ENCODE results near the gene DNAH6. TPM values are rescaled to one million over a fixed set of nuclear protein-coding genes. Genes with fewer than 3 reads are reported as not detected.

Gene DNAH6
- total RNA-seq, 1 experiment from 2014 or later = 1.6 TPM

- Histone ChIP-seq H3K9ac (ENCODE audit: low read length) (no peak overlapping the region), H3K9me2 (ENCODE audit: insufficient read depth) (no peaks in the 10 kb centered on the region), H3K9me3 (ENCODE audit: control insufficient read depth in 1 of 2, insufficient read depth in 1 of 2, low read depth in 1 of 2, low read length in 2 of 2) (0 out of 4 replicates have a peak, but pooled peaks cover 0 to 6% of the 10 kb centered on the region in 2 experiments), H3K4me1 (ENCODE audit: control insufficient read depth in 1 of 2, insufficient read depth in 2 of 2, low read length in 2 of 2) (peaks cover 0 to 9% of the 10 kb centered on the region in 2 experiments; a peak in 2 of 4 replicates), H3K79me2 (ENCODE audit: insufficient read depth, low read length) (no peaks in the 10 kb centered on the region), H3K27ac (ENCODE audit: low read depth, low read length) (no peak overlapping the region), H3K4me3 (replicated peaks in 1 of 2; ENCODE audit: low read depth in 1 of 2, low read length in 2 of 2) (no peak overlapping the region), H2AFZ (ENCODE audit: low read depth, low read length, poor library complexity, severe bottlenecking) (no peak overlapping the region), H4K20me1 (ENCODE audit: insufficient read depth) (no peaks in the 10 kb centered on the region), H3K36me3 (ENCODE audit: control insufficient read depth in 1 of 2, insufficient read depth in 2 of 2, low read length in 2 of 2) (no peaks in the 10 kb centered on the region), H3K27me3 (ENCODE audit: insufficient read depth, low read length) (no peaks in the 10 kb centered on the region), H3K4me2 (ENCODE audit: low read length) (no peak overlapping the region)
- RAD21 ChIA-PET (ENCODE audit: low non-redundant PET in 1 of 2, low total read pairs in 2 of 2, uncharacterized antibody in 2 of 2, unreplicated experiment in 2 of 2) = no interaction called here
- CTCF ChIA-PET = no interaction called here
- intact Hi-C loops (cut with micrococcal nuclease) = no loop called here
- TF ChIP-seq FOSL1 (IDR thresholded peaks at IDR 0.05; ENCODE audit: low read depth) = no peak
- TF ChIP-seq YY1 (IDR thresholded peaks at IDR 0.05; ENCODE audit: extremely low read depth, insufficient replicate concordance, low read depth, low read length) = no peak
- no peak for TF ChIP-seq POLR2A (IDR thresholded peaks at IDR 0.05; ENCODE audit: borderline replicate concordance, extremely low read depth, insufficient read depth, insufficient read length)
- no TSS peak for BruUV-seq (replicated peaks)
- DNase-seq (ENCODE audit: low read depth, low spot score) (no peak), ATAC-seq (no peak)
- POLR2A ChIA-PET = no interaction called here
Observed at GRCh38 chr2:84839851-84840250, 323.6 kb downstream of the DNAH6 start.

GRCh38 chr2:84840306-84840705, 324.0 kb downstream of the DNAH6 start:
- Histone ChIP-seq H3K9me2 (ENCODE audit: insufficient read depth) (no peaks in the 10 kb centered on the region), H3K4me1 (ENCODE audit: control insufficient read depth in 1 of 2, insufficient read depth in 2 of 2, low read length in 2 of 2) (peaks cover 0 to 9% of the 10 kb centered on the region in 2 experiments; a peak in 2 of 4 replicates), H3K4me2 (ENCODE audit: low read length) (no peak overlapping the region), H3K27ac (ENCODE audit: low read depth, low read length) (no peak overlapping the region), H4K20me1 (ENCODE audit: insufficient read depth) (no peaks in the 10 kb centered on the region), H3K9ac (ENCODE audit: low read length) (no peak overlapping the region), H3K27me3 (ENCODE audit: insufficient read depth, low read length) (no peaks in the 10 kb centered on the region), H3K36me3 (ENCODE audit: control insufficient read depth in 1 of 2, insufficient read depth in 2 of 2, low read length in 2 of 2) (no peaks in the 10 kb centered on the region), H3K4me3 (replicated peaks in 1 of 2; ENCODE audit: low read depth in 1 of 2, low read length in 2 of 2) (no peak overlapping the region), H3K79me2 (ENCODE audit: insufficient read depth, low read length) (no peaks in the 10 kb centered on the region), H3K9me3 (ENCODE audit: control insufficient read depth in 1 of 2, insufficient read depth in 1 of 2, low read depth in 1 of 2, low read length in 2 of 2) (0 out of 4 replicates have a peak, but pooled peaks cover 0 to 6% of the 10 kb centered on the region in 2 experiments), H2AFZ (ENCODE audit: low read depth, low read length, poor library complexity, severe bottlenecking) (no peak overlapping the region)
- RAD21 ChIA-PET (ENCODE audit: low non-redundant PET in 1 of 2, low total read pairs in 2 of 2, uncharacterized antibody in 2 of 2, unreplicated experiment in 2 of 2) = no interaction called here
- CTCF ChIA-PET = no interaction called here
- TF ChIP-seq RAD21 (IDR thresholded peaks at IDR 0.05; ENCODE audit: low read depth) = 0 out of 2 replicates have a peak, but pooled peaks have one; percentile 5
- no peak for TF ChIP-seq JUND (IDR thresholded peaks at IDR 0.05)
- ATAC-seq (peak; percentile 73), DNase-seq (ENCODE audit: low read depth, low spot score) (no peak)
- POLR2A ChIA-PET = no interaction called here
- BruUV-seq (replicated peaks) = no TSS peak
- intact Hi-C loops (cut with micrococcal nuclease) = no loop called here
